B cell (primary cell): ENCODE results near the gene FTH1. TPM values are rescaled to one million over a fixed set of nuclear protein-coding genes. Genes with fewer than 3 reads are reported as not detected.
"Not testable (repeated sequence)": the region's sequence is repeated elsewhere in the genome, so short reads cannot be mapped to it uniquely, and the experiment has no call there.

Source experiments
- ATAC-seq: fragments of 200-7000 bp; cut with Tn5 transposase; one replicate; pipeline ENCODE4 v1.10.0; 2021; ENCODE audit warnings: low read depth, mild to moderate bottlenecking, moderate number of reproducible peaks, moderate library complexity
- CTCF ChIA-PET: fragments of 350-600 bp; sonication (Branson Sonifier 250); formaldehyde crosslinking; loops from one replicate; lab custom pipeline; 2021; ENCODE audit warnings: antibody characterized with exemption, inconsistent platforms; lab: Charles Lee
- POLR2A ChIA-PET: fragments of 350-600 bp; sonication (Branson Sonifier 250); formaldehyde crosslinking; loops from one replicate; lab custom pipeline; 2021; ENCODE audit warnings: antibody characterized with exemption; lab: Charles Lee
- DNase-seq: peaks from one replicate; pipeline ENCODE4 v3.0.0; 2013
- H2AFZ ChIP-seq: 2 replicates; pipeline ENCODE4 v1.6.1; 2012; ENCODE audit warnings: mild to moderate bottlenecking, low read depth, low read length; ENCODE audit not compliant: insufficient read depth, poor library complexity, severe bottlenecking
- H3K27ac ChIP-seq, 2 donors: 1 replicate in 1 of 2; 2 replicates in 1 of 2; pipeline ENCODE4 v1.5.1; 2012 to 2013; ENCODE audit warnings: low read length in 2 of 2, mild to moderate bottlenecking in 2 of 2, moderate library complexity in 1 of 2
- H3K27me3 ChIP-seq, 4 experiments: fragments of 200-600 bp in 1 of 4; sonication (generic) in 1 of 4; replicated peaks in 1 of 4; 1 replicate in 2 of 4; 2 replicates in 2 of 4; pipeline versions ENCODE4 v1.6.1 to v1.7.0; 2013 to 2016; ENCODE audit warnings: low read length in 3 of 4, mild to moderate bottlenecking in 2 of 4, mixed read lengths in 1 of 4, moderate library complexity in 1 of 4; ENCODE audit not compliant: insufficient read depth in 4 of 4, control insufficient read depth in 3 of 4; ENCODE audit errors: control extremely low read depth in 1 of 4
- H3K36me3 ChIP-seq, 2 experiments: replicated peaks in 1 of 2; 1 replicate in 1 of 2; 2 replicates in 1 of 2; pipeline versions ENCODE4 v1.6.1 to v1.7.1; 2013; ENCODE audit warnings: low read length in 1 of 2; ENCODE audit not compliant: insufficient read depth in 2 of 2, control insufficient read depth in 1 of 2; ENCODE audit errors: control extremely low read depth in 1 of 2, extremely low read depth in 1 of 2
- H3K4me1 ChIP-seq, 2 donors: fragments of 200-600 bp in 1 of 2; sonication (generic) in 1 of 2; 1 replicate in 1 of 2; 2 replicates in 1 of 2; pipeline versions ENCODE4 v1.5.1 to v1.6.1; 2013 to 2017; ENCODE audit warnings: low read length in 2 of 2; ENCODE audit not compliant: control insufficient read depth in 2 of 2, insufficient read depth in 2 of 2
- H3K4me2 ChIP-seq: replicated peaks from 2 replicates; pipeline ENCODE3; 2012; ENCODE audit warnings: mild to moderate bottlenecking, low read depth, low read length; ENCODE audit not compliant: poor library complexity, severe bottlenecking
- H3K4me3 ChIP-seq, 5 experiments: fragments of 200-600 bp in 1 of 5; sonication (generic) in 1 of 5; 1 replicate in 3 of 5; 2 replicates in 2 of 5; pipeline versions ENCODE4 v1.5.1 to v1.7.0; 2011 to 2016; ENCODE audit warnings: low read length in 4 of 5, mild to moderate bottlenecking in 4 of 5, low read depth in 2 of 5, control low read depth in 1 of 5, moderate library complexity in 1 of 5; ENCODE audit not compliant: insufficient read depth in 1 of 5; ENCODE audit errors: control extremely low read depth in 1 of 5, extremely low read depth in 1 of 5
- H3K79me2 ChIP-seq: fragments of 200-600 bp; sonication (generic); one replicate; pipeline ENCODE4 v1.6.0; 2016; ENCODE audit warnings: low read length; ENCODE audit not compliant: control insufficient read depth, insufficient read depth
- H3K9ac ChIP-seq: fragments of 200-600 bp; sonication (generic); 2 replicates; pipeline ENCODE4 v1.6.1; 2017; ENCODE audit warnings: mild to moderate bottlenecking, low read length, moderate library complexity
- H3K9me3 ChIP-seq, 3 donors: one replicate each; pipeline versions ENCODE4 v1.6.1 to v1.7.1; 2013; ENCODE audit warnings: low read length in 2 of 3; ENCODE audit not compliant: control insufficient read depth in 2 of 3, insufficient read depth in 1 of 3; ENCODE audit errors: control extremely low read depth in 1 of 3
- H4K20me1 ChIP-seq: 2 replicates; pipeline ENCODE4 v1.6.0; 2012; ENCODE audit warnings: mild to moderate bottlenecking, low read length; ENCODE audit not compliant: insufficient read depth, control insufficient read depth, poor library complexity, severe bottlenecking
- H3K27ac Mint-ChIP-seq: one replicate; pipeline ENCODE4 v1.8.0; 2021; ENCODE audit warnings: mixed read lengths
- H3K27me3 Mint-ChIP-seq: one replicate; pipeline ENCODE4 v1.8.0; 2021; ENCODE audit warnings: mixed read lengths
- H3K4me1 Mint-ChIP-seq: one replicate; pipeline ENCODE4 v1.8.0; 2021; ENCODE audit warnings: mixed read lengths
- H3K4me3 Mint-ChIP-seq: one replicate; pipeline ENCODE4 v1.8.0; 2021; ENCODE audit warnings: mixed read lengths
- H3K9me3 Mint-ChIP-seq: one replicate; pipeline ENCODE4 v1.8.0; 2022; ENCODE audit warnings: mixed read lengths; ENCODE audit not compliant: insufficient read depth
- CTCF ChIP-seq: fragments of 200-600 bp; IDR thresholded peaks from one replicate; pipeline ENCODE4 v1.8.0; 2022; ENCODE audit warnings: antibody characterized with exemption, mild to moderate bottlenecking
- EZH2 ChIP-seq: IDR thresholded peaks from 2 replicates; pipeline ENCODE4 v1.6.1; 2012; ENCODE audit warnings: borderline replicate concordance, low read depth, mild to moderate bottlenecking, moderate library complexity, low read length; ENCODE audit not compliant: insufficient read depth, poor library complexity, severe bottlenecking
- WGBS: methylation state at CpG from one replicate; pipeline ENCODE4 v1.1.5; 2013; ENCODE audit warnings: missing lambda C conversion rate; ENCODE audit not compliant: insufficient coverage; 5-methylcytosine and 5-hydroxymethylcytosine counted together
- intact Hi-C: fragments of 100-400 bp; cut with micrococcal nuclease; formaldehyde crosslinking; loops from one replicate; pipeline ENCODE4 v1.10.0; 2022
- polyA plus RNA-seq: library from polyadenylated mRNA; depleted of rRNA; stranded (reverse); fragments of >200 nt; gene quantifications from 2 replicates; pipeline ENCODE4 v1.2.3, GENCODE V29; 2012
- total RNA-seq, 2 donors: library from RNA; stranded (reverse); fragments of 120-200 nt in 1 of 2; gene quantifications; 1 replicate in 1 of 2; 2 replicates in 1 of 2; pipeline versions ENCODE4 v1.2.3 to v1.2.4, GENCODE V29; 2013 to 2022

FTH1 gene
- total and polyA plus RNA-seq, 2 donors (not counting 1 experiment from before 2014, with no cell fraction given) = 1,136 to 1,314 TPM

- H3K27ac Mint-ChIP-seq = peak overlapping the region; percentile 99
- H2AFZ ChIP-seq = no peak overlapping the region
- no peaks in the 10 kb centered on the region for H3K9me3 Mint-ChIP-seq
- no peaks in the 10 kb centered on the region for H3K9me3 ChIP-seq
- ATAC-seq = no peak
- no peaks in the 10 kb centered on the region for H3K27me3 ChIP-seq
- H4K20me1 ChIP-seq = peaks cover 33% of the 10 kb centered on the region
- peak overlapping the region; percentile 87 for H3K9ac ChIP-seq
- 2% methylated on average over 11 of the region's 13 CpGs for WGBS
- peaks cover 57 to 67% of the 10 kb centered on the region in 2 donors for H3K4me1 ChIP-seq
- DNase-seq = peak; percentile 58
- H3K36me3 ChIP-seq = peaks cover 0 to 24% of the 10 kb centered on the region in 2 experiments
- CTCF ChIA-PET = interaction anchor here (1.3 to 7.3 kb wide), 6 partner anchors 16 to 142 kb away, joined by 3 to 61 read pairs (median 24); no protein-coding TSS in a partner anchor
- H3K4me3 ChIP-seq = peak overlapping the region; percentile 88 to 99 (median 96)
- peak overlapping the region; percentile 86 to 94 for H3K27ac ChIP-seq
- intact Hi-C loops = loop anchor here (1.0 to 5.0 kb wide), 6 partner anchors 74 to 1049 kb away; partner anchors contain the start of genes POLR2G and SYT7
- peak overlapping the region; percentile 94 for H3K4me2 ChIP-seq
- peak overlapping the region; percentile 97 for H3K4me3 Mint-ChIP-seq
- no peak for TF ChIP-seq CTCF
- TF ChIP-seq EZH2 = no peak
- POLR2A ChIA-PET = interaction anchor here (1.2 to 3.6 kb wide), 7 partner anchors 12 to 157 kb away, joined by 3 to 11 read pairs (median 9); partner anchors contain the start of gene INCENP
- H3K27me3 Mint-ChIP-seq = no peaks in the 10 kb centered on the region
- peaks cover 45% of the 10 kb centered on the region for H3K79me2 ChIP-seq
- H3K4me1 Mint-ChIP-seq = peaks cover 73% of the 10 kb centered on the region
Observed at GRCh38 chr11:61966734-61967115, 709 bp downstream of the FTH1 start.

GRCh38 chr11:61964666-61965271 lies 2.7 kb downstream of the FTH1 start:
- not testable (repeated sequence) for H3K9me3 Mint-ChIP-seq, ATAC-seq, H3K9me3 ChIP-seq, DNase-seq, H3K27me3 ChIP-seq, H3K27me3 Mint-ChIP-seq, H2AFZ ChIP-seq
- CTCF ChIA-PET = interaction anchor here (0.7 to 5.3 kb wide), 9 partner anchors 15 to 171 kb away, joined by 3 to 62 read pairs (median 11); partner anchors contain the start of gene BEST1
- Histone ChIP-seq H3K27ac (peak overlapping the region; percentile 45 to 94), H3K4me2 (peak overlapping the region; percentile 94), H3K4me3 (peak overlapping the region in 4 of 5 experiments; percentile 88 to 96 (median 96)), H3K79me2 (peaks cover 62% of the 10 kb centered on the region), H3K9ac (peak overlapping the region; percentile 87), H4K20me1 (peaks cover 33% of the 10 kb centered on the region), H3K4me1 (peaks cover 47 to 62% of the 10 kb centered on the region in 2 donors), H3K36me3 (peaks cover 0 to 26% of the 10 kb centered on the region in 2 experiments)
- peak overlapping the region; percentile 97 for H3K4me3 Mint-ChIP-seq
- H3K4me1 Mint-ChIP-seq = peaks cover 64% of the 10 kb centered on the region
- WGBS = 65% methylated on average over 6 of the region's 9 CpGs
- intact Hi-C loops = loop anchor here (1.0 to 5.0 kb wide), 6 partner anchors 78 to 1047 kb away; partner anchors contain the start of genes FEN1, POLR2G, SYT7 and TMEM258
- peak overlapping the region; percentile 99 for H3K27ac Mint-ChIP-seq
- POLR2A ChIA-PET = interaction anchor here (0.9 to 3.6 kb wide), 5 partner anchors 10 to 150 kb away, joined by 3 to 12 read pairs (median 5); no protein-coding TSS in a partner anchor
